Lower lobe of right lung (tissue), 2 donors: ENCODE results near the gene MKI67. TPM values are rescaled to one million over a fixed set of nuclear protein-coding genes. Genes with fewer than 3 reads are reported as not detected.

Source experiments
- ATAC-seq, 2 donors: fragments of 200-7000 bp; cut with Tn5 transposase; one replicate each; pipeline ENCODE4 v1.9.1; 2020 to 2022; ENCODE audit warnings: mild to moderate bottlenecking in 2 of 2, moderate library complexity in 2 of 2
- DNase-seq: peaks from one replicate; pipeline ENCODE4 v3.0.0-alpha.2; 2020
- H3K27ac ChIP-seq: fragments of 200-600 bp; one replicate; pipeline ENCODE4 v1.8.0; 2022
- H3K27me3 ChIP-seq: fragments of 200-600 bp; one replicate; pipeline ENCODE4 v1.8.0; 2022; ENCODE audit warnings: low read depth
- H3K36me3 ChIP-seq: fragments of 200-600 bp; one replicate; pipeline ENCODE4 v1.8.0; 2022; ENCODE audit warnings: mild to moderate bottlenecking
- H3K4me1 ChIP-seq: fragments of 200-600 bp; one replicate; pipeline ENCODE4 v1.8.0; 2022
- H3K4me3 ChIP-seq: fragments of 200-600 bp; one replicate; pipeline ENCODE4 v1.8.0; 2022; ENCODE audit warnings: mild to moderate bottlenecking
- H3K9me3 ChIP-seq: fragments of 200-600 bp; one replicate; pipeline ENCODE4 v1.8.0; 2022
- intact Hi-C: fragments of 100-400 bp; cut with DNase I; formaldehyde crosslinking; loops from one replicate; pipeline ENCODE4 v1.11.0; 2022
- total RNA-seq: library from RNA; stranded (reverse); fragmentation: NEBNext Ultra II Directional; extraction: Animal tissue kit (Norgen Biotek cat#: 25700); gene quantifications from one replicate; pipeline ENCODE4 v1.2.1, GENCODE V29; 2021
- TF ChIP-seq, protein P1 (sequence below): fragments of 200-600 bp; IDR thresholded peaks from one replicate; pipeline ENCODE4 v1.8.0; 2022; ENCODE audit warnings: antibody characterized with exemption, mild to moderate bottlenecking
- donor health status: DM: no; HTN: yes; CAD: no; lungs with severe emphysema.

MKI67 gene
- total RNA-seq, 1 donor from 2014 or later, result 4.8 TPM

DNA sequence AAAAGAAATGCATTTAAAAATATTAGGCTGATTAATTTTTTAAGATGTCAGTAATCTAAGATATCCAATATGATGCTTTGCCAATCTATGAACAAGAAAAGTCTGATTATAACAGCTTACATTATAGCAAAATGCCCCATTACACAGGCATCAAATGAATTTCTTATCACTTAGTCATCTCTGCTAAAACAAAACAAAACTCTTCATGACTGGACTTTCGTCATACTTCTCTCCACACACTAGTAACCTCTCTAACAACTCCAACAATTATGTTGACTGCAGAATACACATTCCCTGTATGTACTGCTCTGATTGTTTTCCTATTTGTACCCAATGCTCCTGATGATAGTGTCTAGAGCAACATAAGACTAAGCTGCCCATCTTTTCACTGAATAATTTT lies 3.8 kb upstream of the MKI67 start:
- Histone ChIP-seq H3K4me3 (no peak overlapping the region), H3K27ac (no peak overlapping the region), H3K4me1 (peaks cover 14% of the 10 kb centered on the region), H3K9me3 (no peaks in the 10 kb centered on the region), H3K27me3 (peaks cover 3% of the 10 kb centered on the region), H3K36me3 (no peaks in the 10 kb centered on the region)
- intact Hi-C loops, result no loop called here
- TF ChIP-seq, protein P1, sequence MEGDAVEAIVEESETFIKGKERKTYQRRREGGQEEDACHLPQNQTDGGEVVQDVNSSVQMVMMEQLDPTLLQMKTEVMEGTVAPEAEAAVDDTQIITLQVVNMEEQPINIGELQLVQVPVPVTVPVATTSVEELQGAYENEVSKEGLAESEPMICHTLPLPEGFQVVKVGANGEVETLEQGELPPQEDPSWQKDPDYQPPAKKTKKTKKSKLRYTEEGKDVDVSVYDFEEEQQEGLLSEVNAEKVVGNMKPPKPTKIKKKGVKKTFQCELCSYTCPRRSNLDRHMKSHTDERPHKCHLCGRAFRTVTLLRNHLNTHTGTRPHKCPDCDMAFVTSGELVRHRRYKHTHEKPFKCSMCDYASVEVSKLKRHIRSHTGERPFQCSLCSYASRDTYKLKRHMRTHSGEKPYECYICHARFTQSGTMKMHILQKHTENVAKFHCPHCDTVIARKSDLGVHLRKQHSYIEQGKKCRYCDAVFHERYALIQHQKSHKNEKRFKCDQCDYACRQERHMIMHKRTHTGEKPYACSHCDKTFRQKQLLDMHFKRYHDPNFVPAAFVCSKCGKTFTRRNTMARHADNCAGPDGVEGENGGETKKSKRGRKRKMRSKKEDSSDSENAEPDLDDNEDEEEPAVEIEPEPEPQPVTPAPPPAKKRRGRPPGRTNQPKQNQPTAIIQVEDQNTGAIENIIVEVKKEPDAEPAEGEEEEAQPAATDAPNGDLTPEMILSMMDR, result no peak
- no peak for ATAC-seq
- DNase-seq, result no peak

DNA sequence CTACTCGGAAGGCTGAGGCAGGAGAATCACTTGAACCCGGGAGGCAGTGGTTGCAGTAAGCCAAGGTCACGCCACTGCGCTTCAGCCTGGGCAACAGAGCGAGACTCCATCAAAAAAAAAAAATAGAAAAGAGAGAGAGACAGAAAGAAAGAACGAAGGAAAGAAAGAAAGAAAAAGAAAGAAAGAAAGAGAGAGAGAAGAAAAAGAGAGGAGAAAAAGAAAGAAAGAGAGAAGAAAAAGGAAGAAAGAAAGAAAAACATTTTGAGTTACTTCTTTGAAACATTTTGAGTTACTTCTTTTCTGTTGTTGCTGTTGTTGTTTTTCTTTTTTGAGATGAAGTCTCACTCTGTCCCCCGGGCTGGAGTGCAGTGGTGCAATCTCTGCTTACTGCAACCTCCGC lies 2.4 kb upstream of the MKI67 start:
- Histone ChIP-seq H3K27ac (no peak overlapping the region), H3K27me3 (peaks cover 16% of the 10 kb centered on the region), H3K4me3 (no peak overlapping the region), H3K36me3 (no peaks in the 10 kb centered on the region), H3K9me3 (no peaks in the 10 kb centered on the region), H3K4me1 (peaks cover 16% of the 10 kb centered on the region)
- intact Hi-C loops, result no loop called here
- TF ChIP-seq, protein P1, result no peak
- ATAC-seq, result no peak
- DNase-seq, result no peak

DNA sequence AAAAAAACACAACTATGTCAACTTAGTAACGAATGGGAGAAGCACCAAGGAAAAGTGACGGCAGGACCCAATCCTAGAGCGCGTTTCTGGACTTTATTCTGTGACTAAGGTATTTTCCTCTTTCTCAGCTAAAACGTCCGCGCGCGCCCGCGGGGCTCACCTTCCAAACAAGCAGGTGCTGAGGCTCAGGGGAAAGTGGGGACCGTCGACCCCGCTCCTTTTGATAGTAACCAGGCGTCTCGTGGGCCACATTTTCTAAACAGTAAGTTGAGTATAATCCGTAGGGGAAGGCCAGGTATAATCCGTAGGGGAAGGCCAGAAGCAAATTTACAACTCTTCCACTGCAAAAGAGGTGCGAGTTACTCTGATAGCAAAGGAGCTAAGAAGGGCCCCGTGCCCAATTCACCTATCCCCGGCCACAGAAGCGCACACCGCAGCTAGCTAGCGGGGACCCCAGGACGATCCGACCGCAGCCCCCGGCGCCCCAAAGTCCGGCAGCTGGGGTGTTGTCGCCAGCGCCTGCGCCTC lies 743 bp downstream of the MKI67 start:
- no peaks in the 10 kb centered on the region for H3K9me3 ChIP-seq
- DNase-seq (peak; percentile 50), ATAC-seq (peak in 1 of 2 donors; percentile 7)
- H3K27ac ChIP-seq, result no peak overlapping the region
- peaks cover 16% of the 10 kb centered on the region for H3K4me1 ChIP-seq
- TF ChIP-seq, protein P1, result no peak
- H3K27me3 ChIP-seq, result peaks cover 26% of the 10 kb centered on the region
- intact Hi-C loops, result no loop called here
- H3K4me3 ChIP-seq, result peak overlapping the region; percentile 73
- no peaks in the 10 kb centered on the region for H3K36me3 ChIP-seq

DNA sequence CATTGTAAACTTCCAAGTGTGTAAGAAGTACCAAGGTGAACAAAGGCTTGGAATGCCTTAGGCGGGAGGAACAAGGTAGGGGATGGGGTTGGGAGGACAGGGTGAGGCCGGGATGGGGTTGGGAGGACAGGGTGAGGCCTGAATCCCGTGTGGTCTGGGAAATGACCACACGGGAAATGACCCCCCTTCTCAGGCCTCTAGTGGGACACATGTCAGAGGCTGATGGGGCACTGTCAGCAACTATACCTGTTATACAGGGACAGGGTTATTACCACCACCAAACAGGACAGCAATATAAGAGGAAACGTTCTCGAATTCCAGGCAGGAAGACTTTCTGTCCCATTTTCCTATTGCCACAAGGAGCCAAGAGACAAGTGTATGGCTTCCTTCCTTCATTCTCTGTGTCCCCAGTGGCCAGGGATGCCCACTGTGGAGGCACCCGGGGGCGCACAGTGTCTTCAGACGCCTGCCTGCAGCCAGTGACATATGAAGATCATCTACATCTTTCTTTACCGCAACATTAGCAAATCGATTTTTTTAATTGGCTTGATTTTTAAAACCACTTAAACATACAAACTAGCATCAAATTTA lies 1.3 kb downstream of the MKI67 start:
- peaks cover 16% of the 10 kb centered on the region for H3K4me1 ChIP-seq
- no peaks in the 10 kb centered on the region for H3K36me3 ChIP-seq
- intact Hi-C loops, result no loop called here
- TF ChIP-seq, protein P1, result no peak
- no peak for DNase-seq
- peak overlapping the region; percentile 73 for H3K4me3 ChIP-seq
- no peak overlapping the region for H3K27ac ChIP-seq
- H3K27me3 ChIP-seq, result peaks cover 26% of the 10 kb centered on the region
- ATAC-seq, result no peak
- no peaks in the 10 kb centered on the region for H3K9me3 ChIP-seq

DNA sequence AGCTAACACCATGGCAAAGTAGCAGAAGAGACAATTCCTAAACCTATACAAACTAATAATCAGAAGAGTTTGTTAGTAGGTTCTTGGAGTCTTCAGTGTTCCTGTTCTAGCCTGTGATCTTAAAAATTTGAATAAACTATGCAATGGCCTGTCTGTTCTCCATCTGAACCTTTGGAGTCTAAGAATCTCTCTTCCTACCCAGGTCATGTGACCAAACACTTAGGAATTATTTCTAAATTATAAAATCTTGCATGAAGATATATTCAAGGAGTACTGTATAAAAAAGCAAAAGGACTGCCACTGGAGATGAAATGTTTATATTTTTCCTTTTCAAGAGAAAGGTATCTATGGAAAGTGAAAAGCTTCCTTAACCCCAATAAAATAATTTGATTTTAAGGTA lies 2.4 kb downstream of the MKI67 start:
- no peak overlapping the region for H3K27ac ChIP-seq
- H3K36me3 ChIP-seq, result no peaks in the 10 kb centered on the region
- no peak for ATAC-seq
- peaks cover 16% of the 10 kb centered on the region for H3K4me1 ChIP-seq
- intact Hi-C loops, result no loop called here
- no peaks in the 10 kb centered on the region for H3K9me3 ChIP-seq
- DNase-seq, result no peak
- TF ChIP-seq, protein P1, result no peak
- no peak overlapping the region for H3K4me3 ChIP-seq
- peaks cover 26% of the 10 kb centered on the region for H3K27me3 ChIP-seq
